GM12801 (cell line): ENCODE data around the gene PLEKHO2.

Experiments used
- CTCF ChIP-seq: IDR thresholded peaks from one replicate; pipeline ENCODE4 v1.5.1; 2011; ENCODE audit warnings: control low read depth; ENCODE audit not compliant: insufficient read length; ENCODE audit errors: extremely low read depth

Gene PLEKHO2

GRCh38 chr15:64906402-64906801 lies 64.7 kb downstream of the PLEKHO2 start:
- no peak for TF ChIP-seq CTCF

GRCh38 chr15:64907991-64908390 lies 66.3 kb downstream of the PLEKHO2 start:
- no peak for TF ChIP-seq CTCF

- no peak for TF ChIP-seq CTCF
These were observed 67.8 kb downstream of the PLEKHO2 start for GRCh38 chr15:64909546-64909945.

- TF ChIP-seq CTCF: no peak
These were observed 69.8 kb downstream of the PLEKHO2 start, which contains the start of gene ANKDD1A for GRCh38 chr15:64911311-64912186. Gene ANKDD1A, plus strand, starts transcription at chr15:64911902. Its CDS starts 29 bp downstream, at chr15:64911931.

- no peak for TF ChIP-seq CTCF
These were observed 70.9 kb downstream of the PLEKHO2 start for GRCh38 chr15:64912379-64913325.

GRCh38 chr15:64915518-64916227 lies 74.0 kb downstream of the PLEKHO2 start:
- no peak for TF ChIP-seq CTCF
